Stimulated activated CD8-positive, alpha-beta memory T cell treated with anti-CD3 and anti-CD28 coated beads, Interleukin-12 subunit alpha, Interleukin-12 subunit beta, amount 100 ng/mL, for 4 hours (primary cell): ENCODE results near the gene MCC.
"Not testable (repeated sequence)": the region's sequence is repeated elsewhere in the genome, so short reads cannot be mapped to it uniquely, and the experiment has no call there.

ENCODE experiments used
- DNase-seq: peaks from one replicate; pipeline ENCODE4 v3.0.0-alpha.2; 2020; ENCODE audit warnings: low read depth

MCC gene

GRCh38 chr5:113490317-113490716 lies 2.1 kb upstream of the MCC start:
- DNase-seq, result no peak

GRCh38 chr5:113489299-113489698 lies 1.0 kb upstream of the MCC start:
- DNase-seq, result no peak

- no peak for DNase-seq
These were observed 462 bp upstream of the MCC start for GRCh38 chr5:113488645-113489184.

GRCh38 chr5:113487416-113487780 lies 855 bp downstream of the MCC start:
- DNase-seq, result no peak

GRCh38 chr5:113480243-113480642 lies 8.0 kb downstream of the MCC start:
- no peak for DNase-seq

- no peak for DNase-seq
These were observed 9.6 kb downstream of the MCC start for GRCh38 chr5:113478691-113479090.

- no peak for DNase-seq
These were observed 14.0 kb downstream of the MCC start for GRCh38 chr5:113474100-113474728.

GRCh38 chr5:113463032-113463431 lies 25.2 kb downstream of the MCC start:
- DNase-seq, result no peak

GRCh38 chr5:113457106-113457505 lies 31.1 kb downstream of the MCC start:
- DNase-seq, result not testable (repeated sequence)

- no peak for DNase-seq
These were observed 35.3 kb downstream of the MCC start for GRCh38 chr5:113452941-113453340.

- DNase-seq, result no peak
These were observed 36.5 kb downstream of the MCC start for GRCh38 chr5:113451797-113452196.

GRCh38 chr5:113450929-113451328 lies 37.3 kb downstream of the MCC start:
- DNase-seq, result no peak

GRCh38 chr5:113450462-113450861 lies 37.8 kb downstream of the MCC start:
- DNase-seq, result no peak

GRCh38 chr5:113448252-113448651 lies 40.0 kb downstream of the MCC start:
- no peak for DNase-seq

- DNase-seq, result no peak
These were observed 40.7 kb downstream of the MCC start for GRCh38 chr5:113447498-113448050.

GRCh38 chr5:113446358-113446927 lies 41.8 kb downstream of the MCC start:
- DNase-seq, result no peak

GRCh38 chr5:113437111-113437510 lies 51.1 kb downstream of the MCC start:
- no peak for DNase-seq

GRCh38 chr5:113435575-113435974 lies 52.7 kb downstream of the MCC start:
- DNase-seq, result no peak

- no peak for DNase-seq
These were observed 53.4 kb downstream of the MCC start, which contains the start of gene TSSK1B for GRCh38 chr5:113434889-113435288. Gene TSSK1B (minus strand): TSS chr5:113434989. CDS start chr5:113434839, 150 bp downstream.

GRCh38 chr5:113433862-113434612 lies 54.2 kb downstream of the MCC start:
- DNase-seq, result no peak

- DNase-seq, result no peak
These were observed 55.2 kb downstream of the MCC start for GRCh38 chr5:113433071-113433470.

- no peak for DNase-seq
These were observed 60.2 kb downstream of the MCC start for GRCh38 chr5:113427871-113428574.
